Fibroblast of skin of back (primary cell): Measurements from ENCODE around the gene PIK3C3.
A peak's percentile ranks its signal among the peaks of the same experiment; 100 is the strongest.
"Not testable (repeated sequence)": the region's sequence is repeated elsewhere in the genome, so short reads cannot be mapped to it uniquely, and the experiment has no call there.

Source experiments
- DNase-seq: peaks from one replicate; pipeline ENCODE4 v3.0.0-alpha.2; 2013

Gene PIK3C3

DNA sequence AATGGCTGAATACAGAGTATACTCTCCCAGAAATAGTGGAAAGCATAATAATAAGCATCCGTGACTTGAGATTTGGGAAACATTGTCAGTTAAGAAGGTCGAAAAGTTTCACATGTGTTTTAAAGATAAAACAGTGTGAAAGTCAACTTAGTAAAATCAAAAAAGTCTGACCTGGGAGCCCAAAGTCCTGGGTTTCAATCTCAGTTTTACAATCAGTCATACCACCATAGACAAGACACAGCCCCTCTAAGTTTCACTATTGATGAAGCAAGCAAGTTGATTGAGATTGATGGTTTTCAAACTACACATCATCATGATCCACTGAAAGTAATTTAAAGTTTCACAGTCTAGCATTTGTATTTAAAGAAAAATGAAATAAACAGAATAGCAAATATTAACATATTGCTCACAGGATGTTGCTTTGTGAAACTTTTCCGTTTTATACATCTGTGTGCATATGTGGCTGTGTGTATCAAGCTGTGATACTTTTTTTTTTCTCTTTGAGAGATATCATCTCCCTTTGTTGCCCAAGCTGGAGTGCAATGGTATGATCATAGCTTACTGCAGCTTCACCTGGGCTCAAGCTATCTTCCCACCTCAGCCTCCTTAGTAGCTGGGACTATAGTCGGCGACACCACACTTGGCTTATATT is 71.1 kb downstream of the PIK3C3 start:
- DNase-seq: no peak

GRCh38 chr18:42028247-42028832 is 73.3 kb downstream of the PIK3C3 start:
- DNase-seq: peak; percentile 44

- no peak for DNase-seq
Measured at GRCh38 chr18:42029092-42029491, 74.1 kb downstream of the PIK3C3 start.

DNA sequence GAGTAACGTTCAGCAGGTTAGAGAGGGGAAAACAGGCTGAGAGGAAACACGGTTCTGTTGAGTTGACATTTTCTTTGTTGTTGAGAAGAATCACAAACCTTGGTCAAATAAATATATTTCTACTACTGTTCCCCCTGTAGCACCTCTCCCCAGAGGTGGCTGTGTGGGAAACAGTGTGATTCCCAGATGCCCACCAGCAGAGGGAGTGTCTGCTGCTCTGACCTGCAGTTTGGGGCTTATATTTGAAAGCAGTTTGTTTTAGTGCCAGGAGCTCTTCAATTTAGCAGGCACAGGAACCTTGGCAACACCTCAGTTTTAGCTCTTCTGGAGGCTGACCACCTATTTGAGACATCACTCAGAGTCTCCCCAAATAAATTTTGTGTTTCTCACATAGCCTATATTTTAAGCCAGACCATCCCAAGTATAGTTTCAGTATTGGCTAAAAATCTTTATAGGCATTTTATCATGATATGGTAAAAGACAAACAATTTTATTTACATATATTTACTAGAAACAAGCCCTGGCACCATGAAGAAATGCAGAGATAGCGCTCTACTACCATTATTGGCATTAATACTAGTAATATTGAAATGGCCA is 75.7 kb downstream of the PIK3C3 start:
- DNase-seq: peak; percentile 15

DNA sequence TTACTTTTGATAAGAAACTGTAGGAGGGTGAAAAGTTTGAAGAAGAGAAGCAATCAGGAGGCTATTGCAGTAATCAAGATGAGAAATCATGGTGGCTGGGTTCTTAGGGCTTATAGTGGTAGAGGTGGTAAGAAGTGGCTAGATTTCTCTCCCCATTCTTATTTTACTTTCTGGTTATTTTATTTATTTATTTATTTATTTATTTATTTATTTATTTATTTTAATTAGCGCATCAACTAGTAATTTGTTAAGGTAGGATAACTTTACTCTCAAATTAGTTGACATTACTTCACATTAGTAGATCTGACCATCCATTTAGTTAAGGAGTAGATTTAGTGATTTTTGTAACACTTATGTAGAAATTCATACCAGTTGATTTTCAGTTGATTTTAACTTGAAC is 77.4 kb downstream of the PIK3C3 start:
- DNase-seq: no peak

GRCh38 chr18:42033137-42033810 is 78.2 kb downstream of the PIK3C3 start:
- no peak for DNase-seq

- DNase-seq: peak; percentile 97
Measured at GRCh38 chr18:42038936-42039335, 83.9 kb downstream of the PIK3C3 start.

DNA sequence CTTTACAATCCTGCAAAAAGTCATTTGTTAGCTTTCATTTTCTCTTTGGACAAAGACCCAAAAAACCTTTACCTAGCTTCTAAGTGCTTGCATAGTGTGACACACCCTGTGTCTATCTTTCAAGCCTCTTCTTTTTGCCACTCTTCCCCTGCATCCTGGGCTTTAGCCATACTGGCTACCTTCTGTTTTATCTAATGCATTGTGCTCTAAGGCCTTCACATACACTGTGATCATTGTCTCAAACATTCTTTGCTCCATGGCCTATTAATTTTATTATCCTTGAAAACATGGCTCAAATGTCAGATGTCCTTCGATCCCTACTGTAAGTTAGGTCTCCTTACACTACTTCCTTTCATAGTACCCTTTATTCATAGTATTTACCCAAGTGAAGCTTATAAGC is 84.4 kb downstream of the PIK3C3 start:
- no peak for DNase-seq

DNA sequence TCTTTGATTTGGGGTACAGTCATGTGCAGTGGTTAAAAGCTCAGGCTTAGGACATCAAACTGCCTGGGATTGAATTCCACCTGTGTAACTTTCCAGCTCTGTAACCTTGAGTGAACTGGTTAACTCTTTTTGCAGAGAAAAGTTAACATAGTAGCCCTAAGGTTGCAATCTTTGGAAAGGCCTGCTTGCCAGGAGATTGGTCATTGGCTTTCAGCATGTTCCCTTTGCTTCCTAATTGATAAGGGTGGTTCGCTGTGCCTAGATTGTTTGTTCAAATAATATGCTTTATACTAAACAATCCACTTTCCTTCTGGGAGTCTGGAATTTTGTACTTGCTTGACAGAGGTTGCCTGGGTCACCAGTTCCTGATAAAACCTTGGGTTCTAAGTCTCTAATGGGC is 86.8 kb downstream of the PIK3C3 start:
- no peak for DNase-seq

GRCh38 chr18:42045346-42045745 is 90.3 kb downstream of the PIK3C3 start:
- DNase-seq: no peak

DNA sequence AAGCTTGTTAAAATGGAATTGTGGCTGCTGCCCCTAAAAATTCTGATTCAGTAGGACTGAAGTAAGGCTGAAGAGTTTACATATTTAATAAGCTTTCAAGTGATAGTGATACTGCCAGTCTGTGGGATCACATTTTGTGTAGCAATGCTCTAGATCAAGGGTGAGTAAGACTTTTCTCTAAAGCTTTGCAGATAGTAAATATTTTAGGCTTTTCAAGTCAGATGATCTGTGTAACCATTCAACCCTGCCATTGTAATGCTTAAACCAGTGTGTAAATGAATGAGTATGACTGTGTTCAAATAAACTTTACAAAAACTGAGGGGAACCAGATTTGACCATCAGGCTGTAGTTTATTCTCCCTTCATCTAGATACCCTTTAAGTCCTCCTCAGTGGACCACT is 92.7 kb downstream of the PIK3C3 start:
- no peak for DNase-seq

- DNase-seq: peak; percentile 73
Measured at GRCh38 chr18:42048158-42048557, 93.1 kb downstream of the PIK3C3 start.

GRCh38 chr18:42049536-42049935 is 94.5 kb downstream of the PIK3C3 start:
- DNase-seq: not testable (repeated sequence)

- no peak for DNase-seq
Measured at GRCh38 chr18:42051411-42051810, 96.4 kb downstream of the PIK3C3 start.

DNA sequence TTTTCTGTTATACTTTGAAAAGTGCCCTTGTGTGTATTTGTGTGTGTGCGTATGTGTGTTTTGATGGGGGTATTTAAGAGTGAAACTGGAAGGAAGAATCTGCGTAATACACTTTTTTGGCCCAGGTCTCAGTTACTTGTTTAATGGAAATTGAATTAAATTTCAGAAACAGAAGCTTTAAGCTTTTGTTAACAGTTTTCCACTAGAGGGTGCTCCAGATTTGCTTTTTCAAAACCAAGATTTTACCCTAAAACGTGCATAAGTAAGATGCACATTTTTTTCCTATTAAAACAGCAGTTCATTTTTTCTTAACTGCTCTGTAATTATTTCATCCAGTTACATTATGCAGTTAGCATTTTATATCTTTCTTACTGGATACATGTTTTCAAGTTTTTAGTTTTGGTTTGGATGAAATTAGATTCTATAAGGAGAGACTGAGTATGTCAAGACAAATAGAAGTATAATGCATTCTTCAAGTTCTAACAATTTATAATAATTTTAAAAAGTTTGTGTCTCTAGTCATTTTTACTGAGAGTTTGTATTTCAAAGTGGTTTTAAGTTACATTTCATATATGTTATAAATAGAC is 97.2 kb downstream of the PIK3C3 start:
- peak; percentile 30 for DNase-seq

GRCh38 chr18:42053188-42053781 is 98.3 kb downstream of the PIK3C3 start:
- peak; percentile 57 for DNase-seq

DNA sequence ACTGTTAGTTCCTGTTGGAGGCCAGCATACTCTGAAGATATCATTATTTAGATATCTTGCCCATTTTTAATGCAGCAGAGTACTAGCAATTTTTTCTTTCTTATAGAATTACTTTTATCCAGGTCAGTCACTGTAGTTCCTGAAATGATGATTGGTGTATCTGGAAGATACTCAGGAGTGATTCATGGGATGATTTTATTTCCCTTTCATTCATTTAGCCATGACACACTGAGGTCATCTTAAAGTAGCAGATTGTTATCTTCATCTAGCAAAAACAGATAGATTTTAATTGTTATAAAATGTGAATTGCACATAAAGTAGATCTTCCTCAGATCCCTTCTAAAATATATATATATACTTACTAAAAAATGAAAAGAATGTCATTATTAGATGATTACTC is 109.1 kb downstream of the PIK3C3 start:
- no peak for DNase-seq

GRCh38 chr18:42067518-42067917 is 112.5 kb downstream of the PIK3C3 start:
- no peak for DNase-seq

GRCh38 chr18:42068030-42068429 is 113.0 kb downstream of the PIK3C3 start:
- DNase-seq: no peak

DNA sequence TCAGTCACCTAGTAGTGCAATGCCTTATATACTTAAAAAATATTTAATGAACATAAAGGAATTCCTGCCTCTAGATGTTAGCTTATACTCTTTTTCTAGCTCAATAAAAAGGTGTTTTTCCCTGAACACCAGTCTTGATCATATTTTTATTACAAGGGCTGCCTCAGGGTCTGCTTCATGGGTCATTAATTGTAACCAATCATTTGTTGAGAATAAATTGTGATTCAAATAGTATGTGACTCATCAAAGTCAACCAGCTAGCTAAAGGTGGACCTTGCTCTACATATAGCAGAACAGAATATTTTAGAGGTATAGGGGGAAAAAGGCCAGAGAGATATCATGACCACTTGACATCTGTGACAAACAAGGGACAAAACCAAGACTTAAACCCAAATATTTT is 114.0 kb downstream of the PIK3C3 start:
- DNase-seq: no peak

- DNase-seq: no peak
Measured at GRCh38 chr18:42072407-42072806, 117.4 kb downstream of the PIK3C3 start.

DNA sequence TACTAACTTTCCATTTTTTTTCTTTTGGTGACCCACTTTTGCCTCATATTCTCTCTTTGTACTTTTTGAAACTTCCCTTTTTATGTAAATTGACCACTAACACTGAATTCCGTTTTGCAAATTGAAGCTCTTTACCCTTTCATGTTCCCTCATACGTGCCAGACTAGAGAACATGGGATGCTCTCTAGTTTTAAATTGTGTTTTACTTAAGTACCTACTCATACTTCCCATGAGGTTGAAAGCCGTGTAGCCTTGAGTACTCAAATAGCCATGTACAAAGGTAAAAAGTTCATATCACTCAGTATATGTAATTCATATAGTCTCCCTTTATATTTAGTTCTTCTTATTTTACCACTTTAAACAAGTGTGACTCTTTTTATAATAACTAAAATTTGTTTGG is 119.7 kb downstream of the PIK3C3 start:
- DNase-seq: no peak

DNA sequence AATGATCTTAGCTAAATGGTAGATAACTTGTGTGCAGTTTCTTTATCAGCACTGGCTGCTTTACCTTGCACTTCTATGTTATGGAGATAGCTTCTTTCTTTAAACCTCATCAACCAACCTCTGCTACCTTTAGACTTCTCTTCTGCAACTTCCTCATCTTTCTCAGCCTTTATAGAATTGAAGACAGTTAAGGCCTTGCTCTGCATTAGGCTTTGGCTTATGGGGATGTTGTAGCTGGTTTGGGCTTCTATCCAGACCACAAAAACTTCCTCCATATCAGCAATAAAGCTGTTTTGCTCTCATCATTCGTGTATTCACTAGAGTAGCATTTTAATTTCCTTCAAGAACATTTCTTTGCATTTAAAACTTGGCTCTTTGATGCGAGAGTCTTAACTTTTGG is 123.7 kb downstream of the PIK3C3 start:
- DNase-seq: no peak
